Mesothelial cell of epicardium (in vitro differentiated cells): ENCODE data around the gene ADAMTS6. TPM values are rescaled to one million over a fixed set of nuclear protein-coding genes. Genes with fewer than 3 reads are reported as not detected.

ENCODE experiments used
- DNase-seq, 2 experiments: peaks; one replicate each; pipeline ENCODE4 v3.0.0; 2021; ENCODE audit warnings: low spot score in 2 of 2; ENCODE audit not compliant: unreplicated experiment in 2 of 2
- H3K27ac Mint-ChIP-seq: 2 replicates; pipeline ENCODE4 v1.8.0; 2021; ENCODE audit warnings: mixed read lengths
- H3K27me3 Mint-ChIP-seq: 2 replicates; pipeline ENCODE4 v1.8.0; 2021; ENCODE audit warnings: low read depth, mixed read lengths
- H3K36me3 Mint-ChIP-seq: 2 replicates; pipeline ENCODE4 v1.8.0; 2021; ENCODE audit warnings: mixed read lengths
- H3K4me1 Mint-ChIP-seq: 2 replicates; pipeline ENCODE4 v1.8.0; 2021; ENCODE audit warnings: mixed read lengths
- H3K4me3 Mint-ChIP-seq: 2 replicates; pipeline ENCODE4 v1.8.0; 2021; ENCODE audit warnings: mild to moderate bottlenecking, moderate library complexity, mixed read lengths
- H3K9me3 Mint-ChIP-seq: 2 replicates; pipeline ENCODE4 v1.8.0; 2021; ENCODE audit warnings: mixed read lengths
- CTCF ChIP-seq: fragments of 200-600 bp; sonication (generic); IDR thresholded peaks from one replicate; pipeline ENCODE4 v1.5.0; 2021; ENCODE audit warnings: antibody characterized with exemption; ENCODE audit not compliant: unreplicated experiment
- total RNA-seq: library from RNA; stranded (reverse); gene quantifications from 3 replicates; pipeline ENCODE4 v1.2.1, GENCODE V29; 2021

The ADAMTS6 gene
- total RNA-seq, 1 donor from 2014 or later: 20.6 TPM

DNA sequence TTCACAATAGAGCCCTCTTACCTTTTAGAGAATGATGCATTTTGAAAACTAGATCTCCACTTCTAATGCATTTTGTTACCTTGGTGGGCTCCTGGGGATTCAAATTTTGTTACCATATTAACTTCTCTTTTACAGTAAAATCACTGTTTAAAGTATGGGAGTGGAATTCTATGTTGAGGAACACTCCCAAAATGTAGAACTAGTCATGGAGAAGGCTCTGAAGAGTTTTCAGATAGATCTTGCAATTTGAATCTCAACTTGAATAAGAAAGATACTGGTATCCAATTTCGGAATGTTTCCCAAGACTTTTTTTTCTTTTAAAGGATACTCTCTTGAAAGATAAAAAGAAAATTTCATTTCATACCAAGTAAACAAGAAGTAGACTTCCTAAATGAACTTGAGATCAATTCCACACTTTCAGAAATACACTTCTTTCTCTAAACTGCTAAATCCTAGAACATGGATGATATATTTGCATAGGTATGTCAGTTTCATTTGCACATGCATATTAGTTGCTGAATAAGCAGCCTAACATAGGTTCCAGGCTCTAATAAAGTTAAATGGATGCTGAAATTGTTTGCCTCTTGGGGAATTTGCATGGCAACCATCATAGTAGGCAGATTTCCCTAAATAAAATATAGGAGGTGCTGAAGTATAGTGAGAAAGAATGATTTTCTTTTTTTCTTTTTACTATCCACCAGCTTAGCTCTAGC is 205.4 kb downstream of the ADAMTS6 start:
- Mint-ChIP-seq H3K36me3 (peaks cover 11% of the 10 kb centered on the region), H3K27me3 (no peaks in the 10 kb centered on the region), H3K9me3 (peaks cover 14% of the 10 kb centered on the region), H3K27ac (no peak overlapping the region), H3K4me3 (no peak overlapping the region), H3K4me1 (no peaks in the 10 kb centered on the region)
- DNase-seq: no peak
- TF ChIP-seq CTCF: no peak

DNA sequence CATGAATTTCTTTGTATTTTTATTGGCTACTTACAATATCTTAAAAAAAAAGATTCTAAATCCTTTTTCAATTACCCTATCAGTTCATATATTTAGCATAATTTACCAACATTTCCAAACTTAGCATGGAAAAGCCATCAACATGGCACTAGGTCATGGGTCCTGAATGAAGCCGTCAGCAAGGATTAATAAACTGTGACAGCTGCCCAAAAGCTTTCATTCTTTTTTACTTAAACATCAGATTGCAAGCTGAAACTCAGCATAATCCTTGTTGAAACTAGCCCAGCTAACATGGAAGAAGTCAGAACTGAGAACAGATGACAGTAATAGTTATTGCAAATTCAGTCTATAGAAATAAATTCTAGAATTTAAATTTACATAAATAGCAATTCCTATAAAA is 209.8 kb downstream of the ADAMTS6 start:
- Mint-ChIP-seq H3K36me3 (peaks cover 2% of the 10 kb centered on the region), H3K4me1 (no peaks in the 10 kb centered on the region), H3K9me3 (no peaks in the 10 kb centered on the region), H3K4me3 (no peak overlapping the region), H3K27me3 (no peaks in the 10 kb centered on the region), H3K27ac (no peak overlapping the region)
- TF ChIP-seq CTCF: no peak
- no peak for DNase-seq

DNA sequence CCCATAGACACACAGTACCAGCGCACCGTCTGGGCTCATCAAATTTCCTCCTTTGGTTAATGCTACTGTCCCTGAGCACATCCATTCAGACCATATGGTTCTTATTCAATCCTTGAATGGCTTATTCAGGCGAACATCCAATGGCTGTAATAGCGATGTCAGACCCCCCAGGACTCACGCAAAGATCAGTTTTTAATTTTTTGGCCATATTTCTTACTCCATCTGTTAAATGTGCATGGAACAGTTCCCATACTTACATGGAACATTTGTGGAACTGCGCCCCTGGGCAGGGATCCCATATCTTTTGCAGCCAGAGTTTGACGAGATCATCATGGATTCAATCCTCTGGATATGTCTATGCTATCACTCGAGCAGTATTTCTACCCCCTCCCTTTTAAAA is 213.2 kb downstream of the ADAMTS6 start:
- H3K27me3 Mint-ChIP-seq: no peaks in the 10 kb centered on the region
- TF ChIP-seq CTCF: no peak

DNA sequence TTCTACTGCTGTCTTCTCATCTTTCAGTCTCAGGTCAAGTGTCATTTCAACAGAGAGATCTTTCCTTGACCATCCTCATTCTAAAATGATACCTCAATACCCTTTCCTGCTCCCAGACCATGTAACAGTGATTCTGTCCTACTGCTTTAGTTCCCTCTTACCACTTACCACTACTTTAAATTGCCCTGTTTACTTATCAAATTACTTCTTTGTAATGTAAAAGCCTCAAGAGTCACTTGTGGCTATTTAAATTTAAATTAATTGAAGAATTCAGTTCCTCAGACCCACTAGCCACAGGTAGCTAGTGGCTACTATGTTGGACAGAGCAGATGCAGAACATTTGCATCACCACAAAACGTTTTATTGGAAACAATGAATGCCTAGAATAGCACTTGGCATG is 217.3 kb downstream of the ADAMTS6 start:
- no peak overlapping the region for H3K4me3 Mint-ChIP-seq
- peaks cover 19% of the 10 kb centered on the region for H3K4me1 Mint-ChIP-seq
- no peaks in the 10 kb centered on the region for H3K27me3 Mint-ChIP-seq
- H3K36me3 Mint-ChIP-seq: peaks cover 7% of the 10 kb centered on the region
- no peaks in the 10 kb centered on the region for H3K9me3 Mint-ChIP-seq
- DNase-seq: no peak
- no peak overlapping the region for H3K27ac Mint-ChIP-seq
- TF ChIP-seq CTCF: no peak

More for the DNA sequence above, 213.2 kb downstream of the ADAMTS6 start:
- Mint-ChIP-seq H3K4me3 (no peak overlapping the region), H3K36me3 (peaks cover 2% of the 10 kb centered on the region), H3K27ac (no peak overlapping the region), H3K9me3 (no peaks in the 10 kb centered on the region), H3K4me1 (peaks cover 1% of the 10 kb centered on the region)
- no peak for DNase-seq

GRCh38 chr5:65263321-65263720 is 218.4 kb downstream of the ADAMTS6 start:
- peaks cover 19% of the 10 kb centered on the region for H3K4me1 Mint-ChIP-seq
- peaks cover 15% of the 10 kb centered on the region for H3K36me3 Mint-ChIP-seq
- no peak for DNase-seq
- no peak for TF ChIP-seq CTCF
- no peak overlapping the region for H3K4me3 Mint-ChIP-seq
- no peaks in the 10 kb centered on the region for H3K27me3 Mint-ChIP-seq
- H3K9me3 Mint-ChIP-seq: peaks cover 5% of the 10 kb centered on the region
- H3K27ac Mint-ChIP-seq: no peak overlapping the region

- Mint-ChIP-seq H3K4me1 (peaks cover 19% of the 10 kb centered on the region), H3K9me3 (peaks cover 5% of the 10 kb centered on the region), H3K27me3 (no peaks in the 10 kb centered on the region), H3K36me3 (peaks cover 19% of the 10 kb centered on the region), H3K27ac (peak overlapping the region; percentile 91), H3K4me3 (no peak overlapping the region)
- no peak for TF ChIP-seq CTCF
- DNase-seq: no peak
Observed at GRCh38 chr5:65262649-65263059, 219.1 kb downstream of the ADAMTS6 start.
